22Rv1 (cell line): ENCODE measurements around the gene LAMA3.

Source experiments
- H3K27ac ChIP-seq: fragments of 450-650 bp; 2 replicates; pipeline ENCODE4 v1.5.1; 2017
- CTCF ChIP-seq: fragments of 450-650 bp; IDR thresholded peaks from 2 replicates; pipeline ENCODE4 v1.5.1; 2017; ENCODE audit warnings: mild to moderate bottlenecking
- ZFX ChIP-seq: fragments of 450-650 bp; IDR thresholded peaks from 2 replicates; pipeline ENCODE4 v1.6.1; 2017; ENCODE audit warnings: antibody characterized with exemption, borderline replicate concordance

The LAMA3 gene

GRCh38 chr18:23878336-23878900 is 189.2 kb downstream of the LAMA3 start:
- TF ChIP-seq ZFX (no peak), CTCF (no peak)
- H3K27ac ChIP-seq = no peak overlapping the region

- H3K27ac ChIP-seq = no peak overlapping the region
- no peak for TF ChIP-seq ZFX
- TF ChIP-seq CTCF = no peak
Measured at GRCh38 chr18:23879126-23879525, 189.9 kb downstream of the LAMA3 start.

- no peak overlapping the region for H3K27ac ChIP-seq
- TF ChIP-seq CTCF = no peak
- TF ChIP-seq ZFX = no peak
Measured at GRCh38 chr18:23879544-23879943, 190.3 kb downstream of the LAMA3 start.

GRCh38 chr18:23879966-23880565 is 190.8 kb downstream of the LAMA3 start:
- TF ChIP-seq CTCF = no peak
- no peak for TF ChIP-seq ZFX
- H3K27ac ChIP-seq = no peak overlapping the region

- no peak overlapping the region for H3K27ac ChIP-seq
- no peak for TF ChIP-seq ZFX
- TF ChIP-seq CTCF = no peak
Measured at GRCh38 chr18:23880931-23881617, 191.8 kb downstream of the LAMA3 start.

- no peak for TF ChIP-seq CTCF
- no peak for TF ChIP-seq ZFX
- no peak overlapping the region for H3K27ac ChIP-seq
Measured at GRCh38 chr18:23881778-23882177, 192.5 kb downstream of the LAMA3 start.

- H3K27ac ChIP-seq = no peak overlapping the region
- TF ChIP-seq ZFX = no peak
- no peak for TF ChIP-seq CTCF
Measured at GRCh38 chr18:23882616-23883276, 193.5 kb downstream of the LAMA3 start.
